Measurements from ENCODE around the gene TIMM17B. TPM values are rescaled to one million over a fixed set of nuclear protein-coding genes. Genes with fewer than 3 reads are reported as not detected.

The TIMM17B gene
- total RNA-seq, 1 donor from 2014 or later, result 32.7 TPM

Other genes with a start within 250 kb of the TIMM17B start
- 0.39 and 0.53 TPM in 2 replicates for gene WAS, start 214.0 kb downstream of the TIMM17B start, total RNA-seq
- gene SUV39H1, start 201.0 kb downstream of the TIMM17B start, total RNA-seq, result 4.4 and 10.0 TPM in 2 replicates
- not detected in 2 replicates for gene GLOD5, start 136.0 kb downstream of the TIMM17B start, total RNA-seq
- gene GATA1, start 111.2 kb downstream of the TIMM17B start, total RNA-seq, result not detected in 2 replicates
- gene HDAC6, start 95.7 kb downstream of the TIMM17B start, total RNA-seq, result 31.9 and 57.1 TPM in 2 replicates
- not detected in 2 replicates for gene ERAS, start 71.3 kb downstream of the TIMM17B start, total RNA-seq
- gene PCSK1N, start 62.2 kb downstream of the TIMM17B start, total RNA-seq, result 1.5 and 8.9 TPM in 2 replicates
- gene PQBP1, start 162 bp upstream of the TIMM17B start, total RNA-seq, result 51.3 and 57.9 TPM in 2 replicates
- 14.1 and 27.3 TPM in 2 replicates for gene SLC35A2, start 13.9 kb upstream of the TIMM17B start, total RNA-seq
- 5.3 TPM in 2 replicates for gene PIM2, start 21.3 kb upstream of the TIMM17B start, total RNA-seq
- 43.6 and 53.3 TPM in 2 replicates for gene OTUD5, start 59.8 kb upstream of the TIMM17B start, total RNA-seq
- gene KCND1, start 74.1 kb upstream of the TIMM17B start, total RNA-seq, result 0.78 and 1.3 TPM in 2 replicates
- 24.4 and 38.2 TPM in 2 replicates for gene GRIPAP1, start 104.5 kb upstream of the TIMM17B start, total RNA-seq
- gene TFE3, start 145.6 kb upstream of the TIMM17B start, total RNA-seq, result 50.1 and 72.2 TPM in 2 replicates
- 2.3 and 5.7 TPM in 2 replicates for gene CCDC120, start 161.2 kb upstream of the TIMM17B start, total RNA-seq
- 14.1 and 34.1 TPM in 2 replicates for gene PRAF2, start 176.2 kb upstream of the TIMM17B start, total RNA-seq
- 33.4 and 49.3 TPM in 2 replicates for gene WDR45, start 182.1 kb upstream of the TIMM17B start, total RNA-seq
- gene GPKOW, start 226.0 kb upstream of the TIMM17B start, total RNA-seq, result 21.0 and 32.6 TPM in 2 replicates